Hematopoietic multipotent progenitor cell (in vitro differentiated cells): ENCODE measurements around the gene MCUB. TPM values are rescaled to one million over a fixed set of nuclear protein-coding genes. Genes with fewer than 3 reads are reported as not detected.
"Not testable (repeated sequence)": the region's sequence is repeated elsewhere in the genome, so short reads cannot be mapped to it uniquely, and the experiment has no call there.

Source experiments
- DNase-seq, 3 donors: peaks; one replicate each; pipeline ENCODE4 v3.0.0-alpha.2; 2011 to 2015; ENCODE audit warnings: low read depth in 2 of 3, low spot score in 2 of 3
- total RNA-seq: library from RNA; depleted of rRNA; stranded (reverse); fragments of >200 nt; gene quantifications from one replicate; pipeline ENCODE4 v1.2.3, GENCODE V29; 2012

MCUB gene
- total RNA-seq, 1 donor, result 50.6 TPM

GRCh38 chr4:109675181-109675580 is 115.1 kb downstream of the MCUB start:
- DNase-seq, result no peak

DNA sequence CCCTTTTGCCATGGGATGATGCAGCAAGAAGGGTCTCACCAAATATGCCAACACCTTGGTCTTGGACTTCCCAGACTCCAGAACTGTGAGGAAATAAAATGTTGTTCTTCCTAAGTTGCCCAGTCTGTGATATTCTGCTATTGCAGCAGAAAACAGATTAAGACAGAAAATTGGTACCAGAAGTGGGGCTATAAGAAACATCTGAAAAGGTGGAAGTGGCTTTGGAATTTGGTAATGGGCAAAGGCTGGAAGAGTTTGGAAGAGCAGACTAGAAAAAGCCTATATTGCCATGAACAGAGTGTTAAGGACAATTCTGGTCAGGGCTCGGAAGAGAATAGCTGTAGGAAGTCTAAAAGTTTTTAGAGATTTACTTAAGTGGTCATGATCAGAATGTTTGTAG is 115.8 kb downstream of the MCUB start:
- no peak for DNase-seq

GRCh38 chr4:109676886-109677285 is 116.8 kb downstream of the MCUB start:
- DNase-seq, result peak in 1 of 3 donors; percentile 19

DNA sequence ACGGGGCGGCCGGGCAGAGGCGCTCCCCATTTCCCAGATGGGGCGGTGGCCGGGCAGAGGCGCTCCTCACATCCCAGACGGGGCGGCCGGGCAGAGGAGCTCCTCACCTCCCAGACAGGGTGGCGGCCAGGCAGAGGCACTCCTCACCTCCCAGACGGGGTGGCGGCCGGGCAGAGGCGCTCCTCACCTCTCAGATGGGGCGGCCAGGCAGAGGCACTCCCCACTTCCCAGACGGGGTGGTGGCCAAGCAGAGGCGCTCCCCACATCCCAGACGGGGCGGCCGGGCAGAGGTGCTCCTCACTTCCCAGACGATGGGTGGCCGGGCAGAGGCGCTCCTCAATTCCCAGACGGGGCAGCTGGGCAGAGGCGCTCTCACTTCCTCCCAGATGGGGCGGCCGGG is 118.4 kb downstream of the MCUB start:
- DNase-seq, result not testable (repeated sequence)

DNA sequence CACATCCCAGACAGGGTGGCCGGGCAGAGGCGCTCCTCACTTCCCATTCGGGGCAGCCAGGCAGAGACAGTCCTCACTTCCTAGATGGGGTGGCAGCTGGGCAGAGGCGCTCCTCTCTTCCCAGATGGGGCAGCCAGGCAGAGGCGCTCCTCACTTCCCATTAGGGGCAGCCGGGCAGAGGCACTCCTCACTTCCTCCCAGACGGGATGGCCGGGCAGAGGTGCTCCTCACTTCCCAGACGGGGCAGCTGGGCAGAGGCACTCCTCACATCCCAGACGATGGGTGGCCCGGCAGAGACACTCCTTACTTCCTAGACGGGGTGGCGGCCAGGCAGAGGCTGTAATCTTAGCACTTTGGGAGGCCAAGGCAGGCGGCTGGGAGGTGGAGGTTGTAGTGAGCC is 118.9 kb downstream of the MCUB start:
- not testable (repeated sequence) for DNase-seq

GRCh38 chr4:109682875-109683274 is 122.8 kb downstream of the MCUB start:
- DNase-seq, result no peak

GRCh38 chr4:109683621-109684253 is 123.7 kb downstream of the MCUB start:
- DNase-seq, result no peak

GRCh38 chr4:109684727-109685126 is 124.7 kb downstream of the MCUB start:
- no peak for DNase-seq

DNA sequence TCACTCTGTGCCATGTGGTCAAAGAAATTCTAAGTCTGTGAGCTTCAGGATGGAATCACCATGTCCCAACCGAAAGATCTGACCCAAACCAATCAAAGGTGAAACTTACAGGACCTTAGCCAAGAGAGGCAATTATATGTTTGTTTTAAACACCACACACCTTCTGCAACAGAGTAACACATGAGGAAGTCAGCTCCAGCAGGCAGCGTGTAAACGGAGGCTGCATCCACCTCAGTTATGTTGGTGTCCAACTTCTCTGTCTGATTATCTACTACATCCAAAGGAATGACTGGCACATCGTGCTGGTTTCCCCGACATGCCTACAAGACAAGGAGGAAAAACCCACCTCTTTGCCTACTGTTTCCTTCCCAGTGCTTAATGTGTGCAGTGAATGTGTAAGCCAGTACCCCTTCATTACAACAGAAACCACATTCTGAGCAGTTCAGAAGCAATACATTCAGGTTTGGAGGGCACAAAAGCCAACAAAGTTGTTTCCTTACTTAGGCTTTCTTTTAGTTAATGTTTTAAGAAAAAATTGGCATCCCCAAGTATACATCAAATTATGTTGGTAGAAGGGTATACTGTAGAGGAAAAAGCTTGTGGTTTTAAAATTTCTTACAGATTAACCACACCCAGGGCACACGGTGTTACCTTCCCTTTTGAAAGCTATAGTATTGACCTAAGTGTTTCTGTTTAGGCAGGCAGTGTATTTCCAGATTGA is 130.8 kb downstream of the MCUB start:
- no peak for DNase-seq

DNA sequence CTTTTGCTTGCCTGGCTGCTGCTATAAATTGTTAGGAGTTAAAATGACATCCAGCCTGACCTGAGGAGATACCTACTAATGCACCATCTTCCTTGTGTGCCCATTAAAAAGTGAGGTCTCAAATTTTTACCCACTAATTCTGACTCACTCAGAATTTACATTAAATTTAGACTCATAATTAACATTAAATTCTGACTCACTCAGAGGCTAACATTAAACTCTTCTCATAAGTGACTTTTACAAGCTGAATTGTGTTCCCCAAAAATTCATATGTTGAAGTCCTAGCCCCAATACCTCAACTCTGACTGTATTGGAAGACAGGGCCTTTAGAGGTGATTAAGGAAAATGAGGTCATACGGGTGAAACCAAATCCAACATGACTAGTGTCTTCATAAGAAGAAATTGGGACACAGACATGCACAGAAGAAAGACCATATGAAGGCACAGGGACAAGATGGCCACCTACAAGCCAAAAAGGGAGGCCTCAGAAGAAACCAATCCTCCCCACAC is 131.4 kb downstream of the MCUB start:
- DNase-seq, result no peak

GRCh38 chr4:109698656-109699055 is 138.6 kb downstream of the MCUB start:
- no peak for DNase-seq

DNA sequence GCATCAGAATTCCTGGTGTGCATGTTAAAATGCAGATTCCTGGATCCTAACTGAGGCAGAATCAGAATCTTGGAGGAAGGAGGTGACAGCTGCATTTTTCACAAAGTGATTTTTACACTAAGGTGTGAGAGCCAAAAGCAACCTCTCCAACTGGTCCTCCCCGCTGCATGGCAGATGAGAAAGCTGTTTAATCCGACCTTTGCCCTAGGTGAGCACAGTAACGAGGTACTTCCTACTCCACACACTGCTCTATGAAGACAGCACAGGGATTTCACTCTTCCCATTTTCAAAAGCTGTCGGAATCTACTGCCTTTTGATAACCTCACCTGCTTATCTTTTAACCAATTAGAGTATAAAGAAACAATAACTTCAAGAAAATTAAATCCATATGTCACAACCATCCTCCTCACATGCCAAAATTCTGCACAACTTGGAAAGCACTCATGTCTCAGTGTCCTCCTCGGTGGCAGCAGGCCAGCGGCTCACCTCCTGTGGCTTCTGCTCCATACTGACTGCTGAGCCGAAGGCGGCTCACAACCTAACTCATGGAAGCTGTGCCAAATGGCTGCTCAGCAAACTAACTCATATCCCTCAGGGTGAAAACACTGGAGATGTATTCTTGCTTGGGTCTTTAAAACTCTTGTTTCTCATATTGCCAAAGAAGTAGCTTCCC is 139.6 kb downstream of the MCUB start:
- DNase-seq, result no peak

DNA sequence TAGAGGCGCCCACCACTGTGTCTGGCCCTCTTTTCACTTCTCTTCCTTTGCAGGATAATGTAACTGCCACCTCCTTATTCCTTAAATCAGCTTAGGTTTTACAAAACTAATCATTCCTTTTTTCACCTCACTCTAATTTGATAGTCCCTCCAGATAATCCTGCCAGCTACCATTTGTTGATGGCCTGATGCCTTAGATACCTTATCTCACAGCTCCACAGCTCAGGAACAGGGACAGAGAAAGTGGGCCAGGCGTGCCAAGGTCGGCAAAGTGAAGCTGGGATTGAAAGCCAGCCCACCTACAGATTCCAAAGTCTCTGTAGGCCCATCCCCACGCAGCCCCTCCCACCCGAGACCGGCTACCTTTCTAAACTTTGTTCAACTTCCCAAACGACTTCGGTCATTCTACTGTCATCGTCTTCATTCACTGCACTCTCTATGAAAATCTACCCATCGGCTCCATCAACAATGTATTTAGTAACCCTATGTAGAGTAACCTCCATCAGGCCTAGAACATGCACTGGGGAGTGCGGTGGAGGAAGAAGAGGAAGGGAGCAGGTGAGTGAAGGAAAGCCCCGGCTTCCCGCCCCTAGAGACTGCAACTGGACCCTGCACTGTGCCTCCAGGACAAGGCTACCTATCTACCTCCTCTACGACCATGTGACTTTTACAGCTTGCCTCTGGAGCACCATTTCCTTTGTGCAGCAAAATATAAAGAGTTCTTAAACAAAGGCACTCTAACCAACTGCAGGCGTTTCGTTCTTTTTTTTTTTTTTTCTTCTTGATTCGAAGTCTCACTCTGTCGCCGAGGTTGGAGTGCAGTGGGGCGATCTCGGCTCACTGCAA is 141.7 kb downstream of the MCUB start:
- peak in 1 of 3 donors; percentile 12 for DNase-seq

DNA sequence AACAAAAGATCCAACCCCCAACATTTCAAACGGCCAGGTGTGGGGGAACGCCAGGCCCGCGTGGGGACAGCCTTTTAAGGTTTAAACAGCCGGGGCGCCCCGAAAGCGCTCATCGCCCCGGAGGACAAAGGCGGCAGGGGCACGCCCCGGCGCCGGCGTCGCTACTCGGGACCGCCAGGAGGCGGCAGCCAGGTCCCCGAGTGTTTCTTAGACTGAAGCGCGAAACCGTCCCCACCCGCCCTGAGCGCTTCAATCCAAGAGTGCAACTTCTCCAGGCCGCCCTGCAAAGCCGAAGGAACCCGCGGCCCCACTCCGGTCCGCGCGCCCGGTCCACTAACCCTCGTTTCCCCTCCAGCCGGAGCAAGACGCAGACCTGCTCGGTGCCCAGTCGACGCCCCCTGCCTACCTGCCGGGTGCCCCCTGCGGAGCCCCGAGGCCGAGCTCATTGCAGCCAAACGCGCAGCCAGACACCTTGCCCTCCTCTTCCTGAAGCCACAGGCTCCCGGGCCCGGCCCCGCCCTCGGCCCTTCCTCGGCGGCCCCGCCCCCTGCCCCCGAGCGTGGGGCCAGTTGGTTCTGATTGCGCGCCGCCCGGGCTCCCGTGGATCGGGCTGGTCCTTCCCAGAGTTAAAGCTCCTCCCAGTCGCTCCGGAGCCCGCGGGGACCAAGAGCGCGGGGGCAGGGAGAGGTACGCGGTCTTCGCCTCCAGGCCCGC is 143.1 kb downstream of the MCUB start, which contains the start of gene CASP6:
CASP6 (minus strand) TSS at position 496 of the 714 bp plus-strand sequence; CDS start at position 446, 50 bp downstream.
- DNase-seq, result peak; percentile 63 to 89 (median 86)

DNA sequence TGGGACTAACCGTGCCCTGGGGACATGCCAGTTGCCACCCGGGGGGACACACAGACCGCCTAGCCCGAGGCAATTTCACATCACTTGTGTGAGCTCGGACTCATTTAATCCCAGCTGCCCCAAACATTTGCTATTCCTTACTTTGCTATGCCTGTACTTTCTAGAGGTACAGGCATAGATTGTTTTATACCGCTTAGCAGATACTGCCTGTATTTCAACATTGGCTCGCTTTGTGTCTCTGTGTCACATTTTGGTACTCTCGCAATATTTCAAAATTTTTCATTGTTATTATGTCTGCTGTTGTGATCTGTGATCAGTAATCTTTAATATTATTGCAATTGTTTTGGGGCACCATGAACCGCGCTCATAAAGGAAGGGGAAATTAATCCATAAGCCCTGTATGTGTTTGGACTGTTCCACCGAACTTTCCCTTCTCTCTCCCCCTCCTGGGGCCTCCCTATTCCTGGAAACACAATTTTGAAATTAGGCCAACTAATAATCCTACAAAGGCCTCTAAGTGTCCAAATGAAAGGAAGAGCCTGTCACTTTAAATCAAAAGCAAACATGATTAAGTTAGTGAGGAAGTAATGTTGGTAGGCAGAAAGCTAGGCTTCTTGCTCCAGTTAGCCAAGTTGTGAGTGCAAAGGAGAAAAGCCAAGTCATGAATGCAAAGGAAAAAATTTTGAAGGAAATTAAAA is 143.8 kb downstream of the MCUB start:
- peak in 1 of 3 donors; percentile 29 for DNase-seq

- no peak for DNase-seq
Observed at GRCh38 chr4:109708435-109708834, 148.4 kb downstream of the MCUB start.

DNA sequence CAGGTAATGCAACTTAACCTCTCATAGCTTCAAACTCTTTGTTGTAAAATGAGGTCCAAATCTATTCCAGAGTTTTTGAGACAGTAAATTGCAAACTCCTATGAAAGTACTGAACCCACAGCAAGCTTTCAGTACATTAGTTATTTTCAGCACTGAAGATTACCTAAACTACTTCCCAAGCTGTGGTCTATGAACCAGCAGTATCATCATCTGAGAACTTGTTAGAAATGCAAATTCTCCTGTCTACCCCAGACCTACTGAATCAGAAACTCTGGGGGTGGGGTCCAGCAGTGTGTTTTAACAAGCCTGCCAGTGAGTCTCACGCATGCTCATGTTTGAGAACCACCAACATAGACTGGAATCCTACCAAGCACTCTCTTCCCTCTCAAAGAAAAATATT is 148.9 kb downstream of the MCUB start:
- DNase-seq, result no peak

GRCh38 chr4:109713500-109713899 is 153.5 kb downstream of the MCUB start:
- DNase-seq, result no peak

DNA sequence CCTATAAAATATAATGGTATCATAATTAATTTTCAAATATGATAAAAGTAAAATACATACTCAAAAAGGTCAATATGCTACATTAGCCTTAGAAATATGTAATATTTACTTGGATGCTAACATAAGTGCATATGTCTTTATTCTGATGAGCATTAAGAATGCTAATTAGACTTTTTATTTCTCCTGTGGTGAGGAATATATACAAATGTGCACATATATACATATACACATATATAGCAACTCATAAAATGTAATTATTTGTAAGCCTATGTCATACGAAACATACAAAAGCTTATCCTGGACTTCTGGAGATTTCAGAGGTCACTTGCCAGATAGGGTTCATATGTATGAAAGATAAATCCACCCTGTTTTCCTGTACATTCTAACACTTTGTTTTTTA is 158.7 kb downstream of the MCUB start:
- DNase-seq, result no peak
